IPS-NIHi7 (cell line): ENCODE measurements around the gene FZD4.

ENCODE experiments used
- DNase-seq: peaks from one replicate; pipeline ENCODE4 v3.0.0; 2012; ENCODE audit warnings: mixed read lengths; ENCODE audit errors: extremely low spot score

Gene FZD4

GRCh38 chr11:86912238-86912637, 43.0 kb downstream of the FZD4 start:
- DNase-seq = no peak

GRCh38 chr11:86910592-86910991, 44.6 kb downstream of the FZD4 start:
- no peak for DNase-seq

- DNase-seq = no peak
These were observed 49.0 kb downstream of the FZD4 start for GRCh38 chr11:86906198-86906597.

GRCh38 chr11:86905252-86905651, 49.9 kb downstream of the FZD4 start:
- DNase-seq = no peak

GRCh38 chr11:86904001-86904400, 51.2 kb downstream of the FZD4 start:
- DNase-seq = no peak

- DNase-seq = no peak
These were observed 52.9 kb downstream of the FZD4 start for GRCh38 chr11:86902345-86902744.

GRCh38 chr11:86901599-86901998, 53.6 kb downstream of the FZD4 start:
- DNase-seq = no peak

- DNase-seq = no peak
These were observed 55.0 kb downstream of the FZD4 start for GRCh38 chr11:86900162-86900561.

GRCh38 chr11:86898689-86899088, 56.5 kb downstream of the FZD4 start:
- DNase-seq = no peak

- no peak for DNase-seq
These were observed 58.8 kb downstream of the FZD4 start for GRCh38 chr11:86896441-86896841.
